HG03175 (cell line): ENCODE measurements around the gene DRC7.

Source experiments
- ATAC-seq: cut with Tn5 transposase; IDR thresholded peaks from one replicate; pipeline ENCODE4 v1.9.1; 2021; ENCODE audit warnings: mild to moderate bottlenecking, moderate library complexity; ENCODE audit not compliant: unreplicated experiment

Gene DRC7

DNA sequence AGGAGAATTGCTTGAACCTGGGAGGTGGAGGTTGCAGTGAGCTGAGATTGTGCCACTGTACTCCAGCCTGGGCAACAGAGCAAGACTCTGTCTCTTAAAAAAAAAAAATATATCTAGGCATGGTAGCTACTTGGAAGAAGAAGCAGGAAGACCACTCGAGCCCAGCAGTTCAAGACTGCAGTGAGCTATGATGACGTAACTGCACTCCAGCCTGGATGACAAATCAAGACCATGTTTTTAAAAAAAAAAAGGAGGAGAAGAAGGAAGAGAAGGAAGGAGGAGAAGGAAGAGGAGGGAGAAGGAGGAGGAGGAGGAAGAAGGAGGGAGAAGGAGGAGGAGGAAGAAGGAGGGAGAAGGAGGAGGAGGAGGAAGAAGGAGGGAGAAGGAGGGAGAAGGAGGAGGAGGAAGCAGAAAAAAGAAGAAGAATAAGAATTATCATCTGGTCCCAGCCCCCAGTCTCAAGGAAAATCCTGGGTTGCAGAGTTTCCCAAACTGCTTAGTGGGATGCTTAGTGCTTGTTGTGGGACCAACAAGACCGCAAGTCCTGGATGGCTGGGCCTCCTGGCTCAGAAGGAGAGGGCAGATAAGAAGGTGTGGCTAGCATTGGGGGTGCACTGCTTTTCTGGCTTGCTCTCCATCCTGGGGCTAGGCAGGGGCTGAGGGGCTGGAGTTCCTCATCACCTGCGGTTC, 3.7 kb upstream of the DRC7 start:
- no peak for ATAC-seq

DNA sequence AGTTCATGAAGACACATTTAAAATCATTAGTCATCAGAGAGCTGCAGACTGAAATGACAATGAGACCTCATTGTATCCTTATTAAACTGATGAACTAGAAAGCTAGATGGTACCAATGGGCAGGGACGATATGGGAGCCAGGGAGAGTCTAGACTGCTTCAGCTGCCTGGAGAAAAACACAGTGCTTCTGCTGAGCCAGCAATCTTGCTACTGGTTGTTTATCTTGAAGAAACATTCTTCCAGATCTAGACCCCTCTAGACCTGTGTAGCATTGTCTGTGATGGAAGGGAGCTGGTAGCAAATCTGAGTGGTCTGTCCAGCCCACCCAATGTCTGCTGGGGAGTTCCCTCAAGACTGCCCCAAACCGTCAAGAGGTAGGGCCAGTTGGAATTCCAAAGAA, 2.0 kb upstream of the DRC7 start:
- no peak for ATAC-seq

DNA sequence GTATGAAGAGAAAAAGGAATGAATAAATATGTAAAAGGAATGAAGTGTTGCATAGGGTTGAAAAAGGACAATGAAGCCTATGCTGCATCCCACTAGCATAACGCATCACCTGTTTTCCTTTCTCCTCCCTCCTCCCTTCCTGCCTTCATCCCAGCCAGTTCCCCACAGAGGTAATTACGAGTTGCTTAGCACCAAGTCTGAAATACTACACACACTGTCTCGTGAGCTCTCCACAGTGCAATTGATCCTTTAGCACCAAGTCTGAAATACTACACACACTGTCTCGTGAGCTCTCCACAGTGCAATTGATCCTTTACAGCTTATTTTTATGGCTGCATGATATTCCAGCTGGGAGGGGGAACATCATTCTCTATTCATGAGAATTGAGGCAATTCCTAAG, 1.1 kb upstream of the DRC7 start:
- ATAC-seq, result no peak

DNA sequence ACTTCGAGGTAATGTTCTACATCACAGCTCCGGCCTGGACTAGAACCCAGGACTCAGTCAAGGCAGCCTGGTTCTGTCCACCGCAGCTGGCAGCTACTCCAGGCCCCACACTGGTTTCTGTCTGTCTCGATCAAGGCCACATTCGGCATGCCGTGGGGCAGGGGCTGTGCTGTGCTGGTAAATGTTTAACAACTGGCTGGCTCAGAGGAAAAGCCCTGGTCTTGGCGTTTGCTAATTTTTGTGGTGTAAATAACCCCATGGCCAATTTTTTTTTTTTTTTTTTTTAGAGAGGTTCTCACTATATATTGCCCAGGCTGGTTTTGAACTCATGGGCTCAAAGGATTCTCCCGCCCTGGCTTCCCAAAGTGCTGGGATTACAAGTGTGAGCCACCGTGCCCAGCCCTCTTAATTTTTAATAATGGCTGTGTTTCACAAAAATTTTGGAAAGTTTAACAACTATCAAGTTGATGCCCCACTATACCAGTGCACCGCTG, 328 bp upstream of the DRC7 start:
- no peak for ATAC-seq

DNA sequence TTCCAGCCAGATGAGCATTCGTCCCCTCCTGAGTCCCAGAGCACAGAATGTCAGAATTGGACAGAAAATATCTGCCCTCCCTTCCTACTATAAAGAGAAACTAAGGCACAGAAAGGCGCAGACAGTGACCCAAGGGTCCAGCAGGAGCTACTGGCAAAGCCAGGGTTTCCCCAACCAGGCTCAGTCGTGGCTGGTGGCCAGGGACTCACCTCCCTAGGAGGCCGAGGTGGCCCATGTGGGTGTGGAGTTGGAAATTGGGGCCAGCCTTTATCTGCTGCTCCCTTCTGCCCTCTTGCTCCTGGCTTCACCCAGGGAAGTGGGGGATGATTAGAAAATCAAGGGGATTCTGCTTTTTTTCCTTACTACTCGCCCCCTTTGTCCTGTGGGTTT, 1.1 kb downstream of the DRC7 start:
- ATAC-seq, result no peak

- no peak for ATAC-seq
These were observed 1.6 kb downstream of the DRC7 start for GRCh38 chr16:57696240-57696639.

- no peak for ATAC-seq
These were observed 3.4 kb downstream of the DRC7 start for GRCh38 chr16:57697896-57698537.

- ATAC-seq, result no peak
These were observed 4.3 kb downstream of the DRC7 start for GRCh38 chr16:57698812-57699405.

DNA sequence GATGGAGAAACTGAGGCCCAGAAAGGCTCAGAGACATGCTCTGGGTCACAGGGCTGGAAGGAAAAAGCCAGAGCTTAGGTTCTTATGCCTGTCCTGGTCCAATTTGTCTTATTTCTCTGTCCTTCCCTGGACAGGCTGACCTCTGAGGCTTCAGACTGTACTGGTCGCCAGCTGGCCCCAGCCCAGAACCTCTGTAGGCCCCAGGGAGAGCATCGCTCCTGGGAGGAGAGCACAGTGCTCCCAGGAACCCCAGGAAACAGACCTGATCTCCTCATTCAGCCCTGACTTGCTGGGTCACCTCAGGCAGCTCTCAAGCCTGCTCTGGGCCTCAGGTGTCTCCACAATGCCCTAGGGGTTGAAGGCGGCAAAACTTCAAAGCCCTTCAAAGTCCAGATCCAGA, 4.9 kb downstream of the DRC7 start:
- no peak for ATAC-seq

GRCh38 chr16:57699899-57700298, 5.3 kb downstream of the DRC7 start:
- ATAC-seq, result no peak

GRCh38 chr16:57700781-57701551, 6.4 kb downstream of the DRC7 start:
- no peak for ATAC-seq

- no peak for ATAC-seq
These were observed 7.3 kb downstream of the DRC7 start for GRCh38 chr16:57701759-57702371.

DNA sequence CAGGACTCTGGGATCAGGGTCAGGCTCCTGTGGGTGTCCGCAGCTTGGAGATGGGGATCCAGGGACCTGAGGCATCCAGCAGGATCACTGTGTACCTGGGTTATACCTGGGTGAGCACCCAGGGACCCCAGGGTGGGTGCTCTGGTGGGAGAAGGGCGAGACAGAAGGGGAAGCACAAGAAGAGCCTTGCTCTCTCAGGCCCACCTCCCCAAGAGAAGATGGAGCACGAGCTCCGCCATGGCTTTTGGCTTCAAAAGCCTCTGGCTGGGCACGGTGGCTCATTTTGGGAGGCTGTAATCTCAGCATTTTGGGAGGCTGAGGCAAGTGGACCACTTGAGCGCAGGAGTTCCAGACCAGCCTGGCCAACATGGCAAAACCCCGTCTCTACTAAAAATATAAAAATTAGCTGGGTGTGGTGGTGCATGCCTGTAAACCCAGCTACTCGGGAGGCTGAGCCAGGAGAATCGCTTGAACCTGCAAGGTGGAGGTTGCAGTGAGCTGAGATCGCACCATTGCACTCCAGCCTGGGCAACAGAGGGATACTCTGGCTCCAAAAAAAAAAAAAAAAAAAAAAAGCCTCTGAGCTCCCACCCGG, 8.9 kb downstream of the DRC7 start:
- ATAC-seq, result no peak

DNA sequence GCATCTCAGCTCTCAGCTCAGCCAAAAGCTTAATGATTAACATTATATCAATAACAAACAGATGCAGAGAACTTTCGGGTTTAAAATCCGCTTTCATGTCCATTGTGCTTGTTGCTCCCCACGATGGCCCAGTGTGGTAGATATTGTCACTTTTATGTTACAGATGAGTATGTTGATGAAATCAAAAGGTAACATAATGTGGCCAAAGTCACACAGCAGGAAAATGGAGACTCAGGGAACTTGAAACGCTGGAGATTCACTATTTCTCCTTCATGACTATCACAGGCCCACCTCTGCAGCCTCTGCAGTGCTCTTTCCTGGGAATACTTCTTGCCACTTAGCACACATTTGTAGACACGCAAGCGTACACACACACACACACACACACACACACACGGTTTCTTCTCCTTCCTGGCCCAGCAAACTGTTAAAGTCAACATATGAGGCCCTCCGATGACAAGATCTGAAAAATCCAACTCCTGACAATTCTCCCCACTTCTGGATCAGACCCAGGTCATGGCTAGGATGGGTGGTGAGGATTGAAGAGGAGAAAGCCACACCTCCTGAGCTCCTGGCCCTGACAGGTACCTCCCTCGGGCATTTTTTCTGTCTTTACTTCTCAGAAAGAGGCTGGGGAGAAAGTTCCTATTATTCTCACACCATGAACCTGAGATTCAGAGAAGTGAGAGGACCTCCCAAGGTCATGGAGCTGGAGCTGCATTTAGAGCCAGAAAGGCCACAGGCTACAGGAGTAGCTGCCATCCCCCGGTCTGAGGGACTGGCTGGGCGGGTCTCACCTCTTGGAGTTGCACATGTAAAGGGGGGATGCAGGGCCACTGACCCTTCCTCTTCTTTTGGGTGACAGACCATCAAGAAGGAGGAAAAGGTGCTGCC, 9.7 kb downstream of the DRC7 start:
- ATAC-seq, result no peak

GRCh38 chr16:57704905-57705852, 10.6 kb downstream of the DRC7 start:
- no peak for ATAC-seq

GRCh38 chr16:57706717-57707116, 12.1 kb downstream of the DRC7 start:
- no peak for ATAC-seq

GRCh38 chr16:57707331-57707730, 12.7 kb downstream of the DRC7 start:
- no peak for ATAC-seq

DNA sequence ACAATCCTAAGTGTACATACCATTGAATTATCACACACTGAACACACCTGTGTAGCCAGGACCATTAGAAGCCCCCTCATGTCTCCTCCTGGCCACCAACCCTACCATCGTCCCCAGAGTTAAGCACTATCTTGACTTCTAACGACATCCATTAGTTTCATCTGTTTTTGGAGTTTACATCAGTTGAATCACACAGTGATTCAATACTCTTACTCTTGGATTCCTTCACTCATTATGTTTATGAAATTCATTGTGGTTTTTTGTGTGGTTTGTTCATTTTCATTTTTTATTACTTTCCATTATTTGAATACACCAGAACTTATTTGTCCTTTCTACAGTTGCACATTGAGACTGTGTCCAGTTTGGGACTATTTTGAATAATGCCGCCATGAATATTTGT, 13.6 kb downstream of the DRC7 start:
- ATAC-seq, result no peak

GRCh38 chr16:57709663-57710062, 15.1 kb downstream of the DRC7 start:
- ATAC-seq, result no peak
